Measurements from ENCODE around the gene AKAP7.

Gene AKAP7

DNA sequence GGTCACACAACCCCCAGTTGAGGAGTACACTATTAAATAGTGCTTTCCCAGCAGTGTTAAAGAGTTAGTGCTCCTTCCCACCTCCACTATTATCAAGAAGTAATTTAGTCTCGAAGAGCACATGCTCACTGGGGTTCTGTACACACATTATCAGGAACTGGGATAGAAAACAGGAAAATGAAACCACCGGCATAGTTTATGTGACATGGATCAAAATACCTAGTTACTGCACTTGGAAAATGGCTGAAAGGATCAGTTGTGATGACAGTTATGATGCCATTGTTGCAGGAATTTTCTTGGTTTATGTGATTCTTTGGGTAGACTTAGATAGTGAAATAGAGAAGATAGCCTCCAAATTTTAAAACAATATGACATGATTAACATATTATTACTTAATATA is 152.9 kb downstream of the AKAP7 start:
- Histone ChIP-seq H3K4me1 (ENCODE audit: low read length) (peaks cover 5% of the 10 kb centered on the region; the same call in 1 of the 2 replicates), H3K4me2 (ENCODE audit: low read depth, low read length) (no peak overlapping the region)
- TF ChIP-seq, protein P1, sequence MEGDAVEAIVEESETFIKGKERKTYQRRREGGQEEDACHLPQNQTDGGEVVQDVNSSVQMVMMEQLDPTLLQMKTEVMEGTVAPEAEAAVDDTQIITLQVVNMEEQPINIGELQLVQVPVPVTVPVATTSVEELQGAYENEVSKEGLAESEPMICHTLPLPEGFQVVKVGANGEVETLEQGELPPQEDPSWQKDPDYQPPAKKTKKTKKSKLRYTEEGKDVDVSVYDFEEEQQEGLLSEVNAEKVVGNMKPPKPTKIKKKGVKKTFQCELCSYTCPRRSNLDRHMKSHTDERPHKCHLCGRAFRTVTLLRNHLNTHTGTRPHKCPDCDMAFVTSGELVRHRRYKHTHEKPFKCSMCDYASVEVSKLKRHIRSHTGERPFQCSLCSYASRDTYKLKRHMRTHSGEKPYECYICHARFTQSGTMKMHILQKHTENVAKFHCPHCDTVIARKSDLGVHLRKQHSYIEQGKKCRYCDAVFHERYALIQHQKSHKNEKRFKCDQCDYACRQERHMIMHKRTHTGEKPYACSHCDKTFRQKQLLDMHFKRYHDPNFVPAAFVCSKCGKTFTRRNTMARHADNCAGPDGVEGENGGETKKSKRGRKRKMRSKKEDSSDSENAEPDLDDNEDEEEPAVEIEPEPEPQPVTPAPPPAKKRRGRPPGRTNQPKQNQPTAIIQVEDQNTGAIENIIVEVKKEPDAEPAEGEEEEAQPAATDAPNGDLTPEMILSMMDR (IDR thresholded peaks at IDR 0.05; ENCODE audit: low read length) = no peak
- no peak for TF ChIP-seq EZH2phosphoT487 (IDR thresholded peaks at IDR 0.05; ENCODE audit: low read length)
- no peak for TF ChIP-seq EZH2 (optimal IDR thresholded peaks at IDR 0.05; ENCODE audit: low read depth, low read length)

GRCh38 chr6:131290955-131291354 is 155.7 kb downstream of the AKAP7 start:
- Histone ChIP-seq H3K4me2 (ENCODE audit: low read depth, low read length) (no peak overlapping the region), H3K9ac (ENCODE audit: low read length) (no peak overlapping the region), H3K79me2 (ENCODE audit: low read length) (no peaks in the 10 kb centered on the region), H3K4me1 (ENCODE audit: low read length) (peaks cover 5% of the 10 kb centered on the region; the same call in 1 of the 2 replicates), H2AFZ (ENCODE audit: low read length) (no peak overlapping the region), H3K9me2 (replicated peaks; ENCODE audit: insufficient read depth, low read length) (no peaks in the 10 kb centered on the region), H3K27me3 (replicated peaks; ENCODE audit: insufficient read depth, low read length) (no peaks in the 10 kb centered on the region), H3K27ac (ENCODE audit: low read length) (no peak overlapping the region), H3K36me3 (replicated peaks; ENCODE audit: insufficient read depth, low read length) (no peaks in the 10 kb centered on the region), H3K9me3 (replicated peaks; ENCODE audit: insufficient read depth, low read length) (no peaks in the 10 kb centered on the region), H3K4me3 (ENCODE audit: low read length) (no peak overlapping the region), H4K20me1 (ENCODE audit: insufficient read depth, low read length) (no peaks in the 10 kb centered on the region), H3F3A (ENCODE audit: insufficient read depth, low read length) (no peaks in the 10 kb centered on the region)
- no peak for DNase-seq
- TF ChIP-seq EZH2 (optimal IDR thresholded peaks at IDR 0.05; ENCODE audit: low read depth, low read length) = no peak
- TF ChIP-seq, protein P1 (IDR thresholded peaks at IDR 0.05; ENCODE audit: low read length) = no peak
- no peak for TF ChIP-seq EZH2phosphoT487 (IDR thresholded peaks at IDR 0.05; ENCODE audit: low read length)

More for the DNA sequence above, 152.9 kb downstream of the AKAP7 start:
- Histone ChIP-seq H3K4me3 (ENCODE audit: low read length) (no peak overlapping the region), H3K9me3 (replicated peaks; ENCODE audit: insufficient read depth, low read length) (no peaks in the 10 kb centered on the region), H3K36me3 (replicated peaks; ENCODE audit: insufficient read depth, low read length) (no peaks in the 10 kb centered on the region), H3K27me3 (replicated peaks; ENCODE audit: insufficient read depth, low read length) (no peaks in the 10 kb centered on the region), H3K9ac (ENCODE audit: low read length) (no peak overlapping the region), H3K27ac (ENCODE audit: low read length) (no peak overlapping the region), H3K79me2 (ENCODE audit: low read length) (no peaks in the 10 kb centered on the region), H4K20me1 (ENCODE audit: insufficient read depth, low read length) (no peaks in the 10 kb centered on the region), H2AFZ (ENCODE audit: low read length) (no peak overlapping the region), H3F3A (ENCODE audit: insufficient read depth, low read length) (no peaks in the 10 kb centered on the region), H3K9me2 (replicated peaks; ENCODE audit: insufficient read depth, low read length) (no peaks in the 10 kb centered on the region)
- DNase-seq = no peak

GRCh38 chr6:131292145-131292938 is 157.1 kb downstream of the AKAP7 start:
- TF ChIP-seq EZH2phosphoT487 (IDR thresholded peaks at IDR 0.05; ENCODE audit: low read length) (no peak), EZH2 (optimal IDR thresholded peaks at IDR 0.05; ENCODE audit: low read depth, low read length) (no peak)
- TF ChIP-seq, protein P1 (IDR thresholded peaks at IDR 0.05; ENCODE audit: low read length) = no peak
- Histone ChIP-seq H3K36me3 (replicated peaks; ENCODE audit: insufficient read depth, low read length) (no peaks in the 10 kb centered on the region), H3K9me3 (replicated peaks; ENCODE audit: insufficient read depth, low read length) (no peaks in the 10 kb centered on the region), H3K4me1 (ENCODE audit: low read length) (peaks cover 5% of the 10 kb centered on the region; the same call in 1 of the 2 replicates), H3K9me2 (replicated peaks; ENCODE audit: insufficient read depth, low read length) (no peaks in the 10 kb centered on the region), H3K27me3 (replicated peaks; ENCODE audit: insufficient read depth, low read length) (no peaks in the 10 kb centered on the region), H3F3A (ENCODE audit: insufficient read depth, low read length) (no peaks in the 10 kb centered on the region), H3K9ac (ENCODE audit: low read length) (no peak overlapping the region), H3K4me2 (ENCODE audit: low read depth, low read length) (peak overlapping the region; percentile 17; the same call in 1 of the 2 replicates), H3K27ac (ENCODE audit: low read length) (no peak overlapping the region), H2AFZ (ENCODE audit: low read length) (peak overlapping the region; percentile 39; the same call in 1 of the 2 replicates), H3K4me3 (ENCODE audit: low read length) (no peak overlapping the region), H3K79me2 (ENCODE audit: low read length) (no peaks in the 10 kb centered on the region), H4K20me1 (ENCODE audit: insufficient read depth, low read length) (no peaks in the 10 kb centered on the region)
- no peak for DNase-seq

Data from MM.1S (cell line).